ENCODE measurements around the gene SCGB1D2.

Gene SCGB1D2

GRCh38 chr11:62273789-62274275 is 31.8 kb downstream of the SCGB1D2 start:
- Histone ChIP-seq H3K4me2 (ENCODE audit: low read length) (no peak overlapping the region), H3K9me2 (ENCODE audit: low read depth, low read length) (no peaks in the 10 kb centered on the region), H3F3A (ENCODE audit: insufficient read depth, low read length) (no peaks in the 10 kb centered on the region), H3K27ac (ENCODE audit: low read depth, low read length, poor library complexity, severe bottlenecking) (no peak overlapping the region), H3K4me1 (ENCODE audit: insufficient read depth, low read length, severe bottlenecking) (no peaks in the 10 kb centered on the region), H3K4me3 (ENCODE audit: low read depth, low read length, poor library complexity, severe bottlenecking) (no peak overlapping the region), H3K79me2 (ENCODE audit: insufficient read depth, low read length) (no peaks in the 10 kb centered on the region), H3K27me3 (ENCODE audit: insufficient read depth, low read length) (no peaks in the 10 kb centered on the region), H4K20me1 (ENCODE audit: insufficient read depth, low read length) (no peaks in the 10 kb centered on the region), H3K9ac (ENCODE audit: low read length) (no peak overlapping the region), H3K36me3 (ENCODE audit: insufficient read depth, low read length) (no peaks in the 10 kb centered on the region), H2AFZ (ENCODE audit: low read length) (no peak overlapping the region), H3K9me3 (ENCODE audit: low read length) (no peaks in the 10 kb centered on the region)
- TF ChIP-seq EZH2 (IDR thresholded peaks at IDR 0.05; ENCODE audit: borderline replicate concordance, low read length), result no peak
- no peak for TF ChIP-seq CTCF (IDR thresholded peaks at IDR 0.05; ENCODE audit: low read length)

- H3K9ac ChIP-seq (ENCODE audit: low read length), result no peak overlapping the region
- no peak overlapping the region for H3K4me3 ChIP-seq (ENCODE audit: low read depth, low read length, poor library complexity, severe bottlenecking)
- no peak overlapping the region for H2AFZ ChIP-seq (ENCODE audit: low read length)
- no peaks in the 10 kb centered on the region for H3K36me3 ChIP-seq (ENCODE audit: insufficient read depth, low read length)
- no peaks in the 10 kb centered on the region for H3K27me3 ChIP-seq (ENCODE audit: insufficient read depth, low read length)
- 0 out of 2 replicates have a peak, but pooled peaks cover 4% of the 10 kb centered on the region for H3K9me3 ChIP-seq (ENCODE audit: low read length)
- H3K4me2 ChIP-seq (ENCODE audit: low read length), result no peak overlapping the region
- no peaks in the 10 kb centered on the region for H3K4me1 ChIP-seq (ENCODE audit: insufficient read depth, low read length, severe bottlenecking)
- H3K9me2 ChIP-seq (ENCODE audit: low read depth, low read length), result no peaks in the 10 kb centered on the region
- no peaks in the 10 kb centered on the region for H4K20me1 ChIP-seq (ENCODE audit: insufficient read depth, low read length)
- no peak for TF ChIP-seq CTCF (IDR thresholded peaks at IDR 0.05; ENCODE audit: low read length)
- no peak for TF ChIP-seq EZH2 (IDR thresholded peaks at IDR 0.05; ENCODE audit: borderline replicate concordance, low read length)
- H3F3A ChIP-seq (ENCODE audit: insufficient read depth, low read length), result no peaks in the 10 kb centered on the region
- no peaks in the 10 kb centered on the region for H3K79me2 ChIP-seq (ENCODE audit: insufficient read depth, low read length)
- H3K27ac ChIP-seq (ENCODE audit: low read depth, low read length, poor library complexity, severe bottlenecking), result no peak overlapping the region
Observed at GRCh38 chr11:62280452-62280851, 38.4 kb downstream of the SCGB1D2 start.
